ENCODE results near the gene TBC1D22A. TPM values are rescaled to one million over a fixed set of nuclear protein-coding genes. Genes with fewer than 3 reads are reported as not detected.
A peak's percentile ranks its signal among the peaks of the same experiment; 100 is the strongest.

The TBC1D22A gene
- total RNA-seq, 1 experiment from 2014 or later: 32.6 TPM

- Mint-ChIP-seq H3K27me3 (ENCODE audit: insufficient read depth, unreplicated experiment) (no peaks in the 10 kb centered on the region), H3K9me3 (ENCODE audit: unreplicated experiment) (no peaks in the 10 kb centered on the region), H3K4me1 (ENCODE audit: low read depth, unreplicated experiment) (no peaks in the 10 kb centered on the region), H3K36me3 (ENCODE audit: insufficient read depth, unreplicated experiment) (no peaks in the 10 kb centered on the region), H3K4me3 (ENCODE audit: unreplicated experiment) (no peak overlapping the region), H3K27ac (ENCODE audit: unreplicated experiment) (no peak overlapping the region)
- ChIA-PET POLR2A (no interaction called here), CTCF (no interaction called here)
- Histone ChIP-seq H3K36me3 (ENCODE audit: control insufficient read depth, insufficient read depth, low read length) (no peaks in the 10 kb centered on the region), H3K9me3 (no peaks in the 10 kb centered on the region), H3K4me3 (ENCODE audit: low read depth, low read length) (no peak overlapping the region), H3K4me1 (no peaks in the 10 kb centered on the region), H3K27me3 (replicated peaks; ENCODE audit: control insufficient read depth, insufficient read depth, low read length) (no peaks in the 10 kb centered on the region)
- peak in 1 of 2 experiments; percentile 14 for DNase-seq
- TF ChIP-seq CTCF (IDR thresholded peaks at IDR 0.05; ENCODE audit: insufficient read depth in 1 of 2, low read depth in 1 of 2, low read length in 1 of 2, severe bottlenecking in 1 of 2, unreplicated experiment in 1 of 2): no peak
- BruUV-seq (replicated peaks): no TSS peak
- intact Hi-C loops (cut with micrococcal nuclease; ENCODE audit: unreplicated experiment): no loop called here
Measured at GRCh38 chr22:47006869-47007268, 244.4 kb downstream of the TBC1D22A start.

GRCh38 chr22:47007496-47007895, 245.0 kb downstream of the TBC1D22A start:
- intact Hi-C loops (cut with micrococcal nuclease; ENCODE audit: unreplicated experiment): no loop called here
- H3K4me1 ChIP-seq: no peaks in the 10 kb centered on the region
- no TSS peak for BruUV-seq (replicated peaks)
- Mint-ChIP-seq H3K36me3 (ENCODE audit: insufficient read depth, unreplicated experiment) (no peaks in the 10 kb centered on the region), H3K4me3 (ENCODE audit: unreplicated experiment) (no peak overlapping the region), H3K9me3 (ENCODE audit: unreplicated experiment) (no peaks in the 10 kb centered on the region), H3K27me3 (ENCODE audit: insufficient read depth, unreplicated experiment) (no peaks in the 10 kb centered on the region), H3K4me1 (ENCODE audit: low read depth, unreplicated experiment) (no peaks in the 10 kb centered on the region), H3K27ac (ENCODE audit: unreplicated experiment) (no peak overlapping the region)
- no peak overlapping the region for H3K4me3 ChIP-seq (ENCODE audit: low read depth, low read length)
- ChIA-PET POLR2A (no interaction called here), CTCF (no interaction called here)
- no peaks in the 10 kb centered on the region for H3K9me3 ChIP-seq
- peak in 1 of 2 experiments; percentile 1 for DNase-seq
- H3K27me3 ChIP-seq (replicated peaks; ENCODE audit: control insufficient read depth, insufficient read depth, low read length): no peaks in the 10 kb centered on the region
- H3K36me3 ChIP-seq (ENCODE audit: control insufficient read depth, insufficient read depth, low read length): no peaks in the 10 kb centered on the region
- TF ChIP-seq CTCF (IDR thresholded peaks at IDR 0.05; ENCODE audit: insufficient read depth in 1 of 2, low read depth in 1 of 2, low read length in 1 of 2, severe bottlenecking in 1 of 2, unreplicated experiment in 1 of 2): no peak

GRCh38 chr22:47008208-47008885, 245.9 kb downstream of the TBC1D22A start:
- Mint-ChIP-seq H3K4me3 (ENCODE audit: unreplicated experiment) (no peak overlapping the region), H3K27ac (ENCODE audit: unreplicated experiment) (no peak overlapping the region), H3K27me3 (ENCODE audit: insufficient read depth, unreplicated experiment) (no peaks in the 10 kb centered on the region), H3K9me3 (ENCODE audit: unreplicated experiment) (no peaks in the 10 kb centered on the region), H3K4me1 (ENCODE audit: low read depth, unreplicated experiment) (no peaks in the 10 kb centered on the region), H3K36me3 (ENCODE audit: insufficient read depth, unreplicated experiment) (no peaks in the 10 kb centered on the region)
- intact Hi-C loops (cut with micrococcal nuclease; ENCODE audit: unreplicated experiment): no loop called here
- Histone ChIP-seq H3K4me3 (ENCODE audit: low read depth, low read length) (no peak overlapping the region), H3K36me3 (ENCODE audit: control insufficient read depth, insufficient read depth, low read length) (no peaks in the 10 kb centered on the region), H3K4me1 (no peaks in the 10 kb centered on the region), H3K27me3 (replicated peaks; ENCODE audit: control insufficient read depth, insufficient read depth, low read length) (no peaks in the 10 kb centered on the region), H3K9me3 (no peaks in the 10 kb centered on the region)
- CTCF ChIA-PET: no interaction called here
- POLR2A ChIA-PET: no interaction called here
- peak in 1 of 2 experiments; percentile 3 for DNase-seq
- BruUV-seq (replicated peaks): no TSS peak
- no peak for TF ChIP-seq CTCF (IDR thresholded peaks at IDR 0.05; ENCODE audit: insufficient read depth in 1 of 2, low read depth in 1 of 2, low read length in 1 of 2, severe bottlenecking in 1 of 2, unreplicated experiment in 1 of 2)
